HG03442 (cell line): ENCODE measurements around the gene PCID2.
"Not testable (repeated sequence)": the region's sequence is repeated elsewhere in the genome, so short reads cannot be mapped to it uniquely, and the experiment has no call there.

ENCODE experiments used
- ATAC-seq: cut with Tn5 transposase; IDR thresholded peaks from one replicate; pipeline ENCODE4 v1.9.1; 2021; ENCODE audit warnings: mild to moderate bottlenecking, moderate library complexity; ENCODE audit not compliant: unreplicated experiment

The PCID2 gene

DNA sequence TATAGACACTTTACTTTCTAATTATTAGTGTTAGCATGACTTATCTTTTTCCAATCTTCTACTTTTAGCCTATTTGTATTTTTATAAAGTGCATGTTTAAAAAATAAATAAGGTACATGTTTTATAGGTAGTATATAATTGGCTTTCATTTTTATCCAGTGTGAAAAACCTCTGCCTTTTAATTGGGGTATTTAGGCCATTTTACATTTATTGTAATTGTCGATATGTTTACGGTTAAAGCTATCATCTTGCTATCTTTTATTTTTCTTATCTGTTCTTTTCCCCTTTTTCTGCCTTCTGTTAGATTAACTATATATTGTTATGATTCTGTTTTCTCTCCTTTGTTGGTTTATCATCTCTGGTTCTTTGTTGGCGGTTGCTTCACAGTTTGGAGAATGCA is 40.9 kb downstream of the PCID2 start:
- no peak for ATAC-seq

DNA sequence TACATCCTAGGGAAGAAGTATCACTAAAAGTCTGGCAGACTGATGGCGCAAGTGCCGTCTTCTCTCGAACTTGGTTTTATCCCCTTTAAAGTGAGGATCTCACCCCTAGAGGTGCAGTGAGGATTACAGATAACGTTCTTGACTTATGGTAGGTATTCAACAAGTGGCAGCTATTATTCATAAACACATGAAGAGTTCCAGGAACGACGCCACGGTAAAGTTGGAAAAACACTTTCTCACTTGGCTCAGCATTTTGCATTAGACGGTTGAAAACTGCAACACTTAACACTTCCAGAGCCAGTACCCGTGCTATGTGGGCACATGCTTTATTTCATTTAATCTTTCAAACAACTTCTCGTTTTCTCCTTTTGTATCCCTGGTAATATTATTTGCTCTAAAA is 41.3 kb downstream of the PCID2 start:
- no peak for ATAC-seq

DNA sequence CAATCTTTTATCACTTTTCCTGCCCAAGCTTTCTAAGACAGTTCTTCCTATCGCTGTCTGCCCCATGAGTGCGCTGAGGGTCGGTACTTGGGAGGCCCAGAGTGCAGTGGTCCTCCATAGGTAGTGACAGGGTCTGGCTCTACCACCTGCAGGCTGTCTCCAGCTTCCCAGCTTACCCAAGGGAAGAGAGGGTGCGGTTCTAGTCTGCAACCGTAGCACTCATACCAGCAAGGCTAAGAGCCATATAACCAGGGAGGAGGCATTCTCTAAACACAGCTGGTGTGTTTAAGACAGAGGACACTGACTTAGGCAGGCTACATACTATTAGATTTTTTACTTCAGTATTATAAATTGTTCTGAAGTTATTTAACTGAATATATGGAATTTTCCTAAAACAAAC is 41.8 kb downstream of the PCID2 start:
- no peak for ATAC-seq

DNA sequence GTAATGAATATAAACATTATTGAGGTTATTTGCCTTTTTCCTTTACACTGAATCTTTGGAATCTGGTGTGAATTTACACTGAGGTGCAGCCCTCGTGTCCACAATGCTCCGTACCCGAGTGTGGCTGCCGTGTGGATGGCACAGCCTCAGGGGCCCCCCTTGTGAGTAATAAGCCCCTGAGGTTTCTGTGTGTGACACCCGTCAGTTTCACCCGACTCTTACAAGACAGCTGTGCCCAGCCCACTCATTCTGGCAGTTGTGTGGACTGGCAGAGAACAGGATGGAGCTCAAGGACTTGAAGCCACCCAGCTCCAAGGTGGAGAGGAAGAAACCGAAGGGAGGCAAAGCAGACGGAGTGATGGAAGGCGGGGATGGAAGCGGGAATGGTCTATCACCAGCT is 42.2 kb downstream of the PCID2 start:
- no peak for ATAC-seq

DNA sequence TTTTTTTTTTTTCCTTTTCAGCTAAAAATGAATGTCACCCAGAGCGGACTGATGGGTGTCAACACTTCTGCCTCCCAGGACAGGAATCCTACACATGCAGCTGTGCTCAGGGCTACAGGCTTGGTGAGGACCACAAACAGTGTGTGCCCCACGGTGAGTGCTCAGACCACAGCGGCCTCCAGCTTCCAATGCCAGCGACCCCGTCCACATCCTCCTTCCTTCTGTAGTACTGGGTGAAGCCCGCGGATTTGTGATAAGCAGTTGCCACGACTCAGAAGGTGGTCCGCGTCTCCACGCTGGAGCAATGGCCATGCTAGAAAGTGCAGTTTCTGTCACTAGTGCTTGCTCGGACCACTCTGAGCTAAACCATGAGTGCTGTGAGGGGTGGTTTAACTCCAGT is 44.0 kb downstream of the PCID2 start:
- no peak for ATAC-seq

DNA sequence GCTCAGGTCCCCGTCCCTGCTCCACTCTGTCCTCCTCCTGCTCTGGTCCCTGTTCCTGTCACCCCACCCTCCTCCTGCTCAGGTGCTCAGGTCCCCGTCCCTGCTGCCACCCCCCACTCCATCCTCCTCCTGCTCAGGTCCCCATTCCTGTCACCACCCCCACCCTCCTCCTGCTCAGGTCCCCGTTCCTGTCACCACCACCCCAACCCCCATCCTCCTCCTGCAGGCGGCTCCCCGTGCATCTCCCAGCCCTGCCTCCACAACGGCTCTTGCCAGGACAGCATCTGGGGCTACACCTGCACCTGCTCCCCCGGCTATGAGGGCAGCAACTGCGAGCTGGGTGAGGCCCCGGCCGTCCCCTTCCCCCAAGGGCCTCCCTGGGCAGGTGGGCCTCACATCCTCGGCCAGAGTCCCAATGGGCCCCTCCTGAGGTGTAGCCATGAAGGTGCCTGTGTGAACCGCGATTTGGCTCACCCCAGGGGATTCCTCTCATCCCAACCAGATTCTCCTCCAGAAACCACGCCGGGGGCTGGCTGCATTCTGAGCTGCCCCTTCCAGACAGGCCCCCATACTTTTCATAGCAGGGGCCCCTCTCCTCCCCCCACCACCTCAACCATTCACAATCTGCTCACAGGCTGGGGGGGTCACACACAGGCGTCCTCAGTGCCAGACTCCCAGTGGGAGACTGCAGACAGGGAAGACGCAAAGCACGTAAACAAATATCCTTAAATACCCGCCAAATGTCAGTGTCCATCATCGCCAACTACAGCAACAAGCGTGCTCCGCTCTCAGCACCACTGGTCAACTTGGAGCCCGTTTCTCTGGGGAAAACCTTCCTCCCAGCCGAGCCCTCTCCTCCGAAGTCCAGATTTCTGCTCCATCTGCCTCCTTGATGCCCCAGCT is 45.4 kb downstream of the PCID2 start:
- ATAC-seq, result no peak

DNA sequence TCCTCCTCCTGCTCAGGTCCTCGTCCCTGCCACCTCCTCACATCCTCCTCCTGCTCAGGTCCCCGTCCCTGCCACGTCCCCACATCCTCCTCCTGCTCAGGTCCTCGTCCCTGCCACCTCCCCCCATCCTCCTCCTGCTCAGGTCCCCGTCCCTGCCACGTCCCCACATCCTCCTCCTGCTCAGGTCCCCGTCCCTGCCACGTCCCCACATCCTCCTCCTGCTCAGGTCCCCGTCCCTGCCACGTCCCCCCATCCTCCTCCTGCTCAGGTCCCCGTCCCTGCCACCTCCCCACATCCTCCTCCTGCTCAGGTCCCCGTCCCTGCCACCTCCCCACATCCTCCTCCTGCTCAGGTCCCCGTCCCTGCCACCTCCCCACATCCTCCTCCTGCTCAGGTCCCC is 46.5 kb downstream of the PCID2 start:
- not testable (repeated sequence) for ATAC-seq

DNA sequence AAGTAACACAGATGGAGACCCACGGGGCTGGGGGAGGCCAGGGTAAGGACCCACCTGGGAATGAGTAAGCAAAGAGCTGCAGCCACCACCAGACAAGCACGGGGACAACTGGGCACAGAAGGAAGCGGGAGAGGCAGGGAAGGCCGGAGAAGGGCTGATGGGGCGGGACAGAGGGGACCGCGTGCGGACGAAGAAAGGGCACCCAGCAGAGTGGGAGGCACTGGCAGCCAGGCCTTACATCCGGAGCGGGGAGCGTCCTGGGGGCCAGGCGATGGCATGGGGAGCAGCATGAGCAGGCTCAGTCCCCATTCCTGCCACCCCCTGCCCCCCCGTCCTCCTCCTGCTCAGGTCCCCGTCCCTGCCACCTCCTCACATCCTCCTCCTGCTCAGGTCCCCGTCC is 47.0 kb downstream of the PCID2 start:
- no peak for ATAC-seq

DNA sequence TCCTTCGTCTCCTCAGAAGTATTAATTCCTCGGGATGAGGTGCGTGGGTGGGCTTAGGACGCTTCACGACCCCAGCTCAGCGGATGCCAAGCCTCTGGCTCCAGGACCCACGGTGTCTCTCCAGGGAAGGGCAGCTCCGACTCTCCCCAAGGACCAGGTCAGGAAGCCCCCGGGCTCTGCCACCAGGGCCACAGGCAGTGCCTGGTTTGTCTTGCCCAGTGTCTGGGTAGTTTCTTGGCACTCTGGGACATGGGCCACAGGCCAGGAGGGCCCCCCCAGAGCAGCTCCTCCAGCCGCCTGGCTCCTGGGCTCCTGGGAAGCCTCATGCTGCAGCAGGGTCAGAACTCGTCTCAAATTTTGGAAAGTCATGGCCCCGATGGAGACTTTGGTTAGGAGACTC is 47.5 kb downstream of the PCID2 start:
- no peak for ATAC-seq

DNA sequence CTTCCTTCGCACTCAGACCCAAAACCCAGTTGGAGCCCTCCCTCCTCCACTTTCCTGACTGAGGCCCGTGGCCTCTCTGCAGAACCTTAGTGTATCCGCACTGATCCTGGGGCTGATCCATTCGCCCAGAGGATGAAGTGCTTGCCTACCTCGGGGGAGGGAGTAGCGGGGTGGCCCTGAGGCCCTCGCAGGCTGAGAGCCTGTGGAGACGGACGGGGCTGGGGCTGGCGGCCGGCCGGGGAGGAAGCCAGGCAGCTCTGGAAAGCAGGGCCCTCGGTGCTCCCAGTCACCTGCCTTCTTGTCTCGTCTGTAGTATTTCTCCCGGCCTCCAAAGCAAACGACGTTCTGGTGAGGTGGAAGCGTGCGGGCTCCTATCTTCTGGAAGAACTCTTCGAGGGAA is 48.8 kb downstream of the PCID2 start:
- ATAC-seq, result no peak

DNA sequence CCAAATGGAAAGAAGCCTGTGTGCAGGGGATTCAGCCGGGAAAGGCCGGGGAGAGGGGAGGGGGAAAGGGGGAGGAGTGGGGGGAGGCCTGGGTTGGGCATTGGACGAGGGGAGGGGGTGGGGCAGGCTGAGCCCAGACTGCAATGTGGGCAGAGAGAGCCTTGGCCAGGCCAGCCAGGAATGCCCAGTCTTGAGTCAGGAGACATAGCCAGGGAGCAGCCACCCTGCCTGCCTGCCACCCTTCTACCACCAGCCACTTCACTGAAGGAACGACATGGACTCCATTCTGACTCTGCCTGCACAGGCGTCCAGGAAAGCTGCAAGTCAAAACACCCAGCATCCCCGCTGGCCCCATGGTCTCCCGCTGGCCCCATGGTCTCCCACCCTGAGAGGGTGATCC is 49.5 kb downstream of the PCID2 start:
- no peak for ATAC-seq

DNA sequence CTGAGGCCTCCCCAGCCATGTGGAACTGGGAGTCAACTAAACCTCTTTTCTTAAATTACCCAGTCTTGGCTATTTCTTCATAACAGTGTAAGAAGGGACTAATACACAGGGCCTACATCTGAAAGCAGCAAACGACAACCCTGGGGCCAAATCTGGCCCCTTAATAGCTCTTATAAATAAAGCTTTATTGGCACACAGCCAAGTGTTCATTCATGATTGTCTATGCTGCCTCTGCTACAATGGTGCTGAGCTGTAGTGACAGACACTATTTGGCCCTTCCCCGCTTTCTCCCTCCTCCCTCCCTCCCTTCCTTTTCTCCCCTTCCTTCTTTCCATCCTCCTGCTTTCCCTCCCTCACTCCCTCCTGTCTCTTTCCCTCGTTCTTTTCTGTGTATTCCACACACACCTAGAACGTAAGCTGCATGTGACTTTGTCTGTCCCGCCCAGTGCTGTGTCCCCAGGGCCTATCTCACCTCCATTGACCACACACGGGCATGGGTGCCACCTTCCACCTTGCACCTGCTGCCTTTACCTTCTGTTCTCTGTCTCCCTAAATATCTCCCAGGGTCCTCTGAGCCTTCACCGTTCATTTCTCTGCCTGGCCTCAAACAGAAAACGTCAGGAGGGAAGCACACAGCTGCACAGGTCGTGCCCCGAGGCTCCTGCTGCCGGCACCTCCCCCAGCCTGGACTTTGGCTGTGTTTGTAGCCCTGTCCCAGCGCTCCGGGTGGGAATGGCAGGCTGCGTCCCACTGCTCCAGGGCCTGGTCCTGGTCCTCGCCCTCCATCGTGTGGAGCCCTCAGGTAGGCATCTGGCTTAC is 50.3 kb downstream of the PCID2 start, which contains the start of gene PROZ:
TSS of gene PROZ (plus strand) at position 720 of the 819 bp plus-strand sequence. CDS start at position 733, 13 bp downstream.
- ATAC-seq, result no peak

DNA sequence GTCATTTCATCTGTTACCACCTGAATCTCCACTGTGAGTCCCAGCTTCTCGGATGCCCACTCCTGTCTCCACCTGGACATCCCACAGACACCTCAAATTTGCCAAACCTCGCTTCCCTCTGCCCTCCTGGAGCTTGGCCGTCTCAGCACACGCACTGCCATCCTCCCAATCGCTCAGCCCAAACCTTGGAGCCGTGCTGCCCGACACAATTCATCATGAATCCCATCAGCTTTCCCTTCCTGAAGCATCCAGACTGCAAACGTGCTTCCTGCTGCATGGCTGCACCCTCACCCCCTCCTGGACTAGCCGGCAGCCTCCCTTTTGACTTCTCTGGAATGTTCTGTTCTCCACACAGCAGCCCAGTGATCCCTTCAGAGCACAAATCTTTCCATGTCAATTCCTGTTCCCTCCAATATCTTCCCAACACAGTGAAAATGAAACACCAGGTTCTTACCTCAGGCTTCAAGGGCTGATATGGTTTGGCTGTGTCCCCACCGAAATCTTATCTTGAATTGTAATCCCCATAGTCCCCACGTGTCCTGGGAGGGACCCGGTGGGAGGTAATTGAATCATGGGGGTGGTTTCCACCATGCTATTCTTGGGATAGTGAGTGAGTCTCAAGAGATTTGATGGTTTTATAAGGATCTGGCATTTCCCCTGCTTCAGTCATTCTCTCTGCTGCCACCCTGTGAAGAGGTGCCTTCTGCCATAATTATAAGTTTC is 51.1 kb downstream of the PCID2 start:
- no peak for ATAC-seq

DNA sequence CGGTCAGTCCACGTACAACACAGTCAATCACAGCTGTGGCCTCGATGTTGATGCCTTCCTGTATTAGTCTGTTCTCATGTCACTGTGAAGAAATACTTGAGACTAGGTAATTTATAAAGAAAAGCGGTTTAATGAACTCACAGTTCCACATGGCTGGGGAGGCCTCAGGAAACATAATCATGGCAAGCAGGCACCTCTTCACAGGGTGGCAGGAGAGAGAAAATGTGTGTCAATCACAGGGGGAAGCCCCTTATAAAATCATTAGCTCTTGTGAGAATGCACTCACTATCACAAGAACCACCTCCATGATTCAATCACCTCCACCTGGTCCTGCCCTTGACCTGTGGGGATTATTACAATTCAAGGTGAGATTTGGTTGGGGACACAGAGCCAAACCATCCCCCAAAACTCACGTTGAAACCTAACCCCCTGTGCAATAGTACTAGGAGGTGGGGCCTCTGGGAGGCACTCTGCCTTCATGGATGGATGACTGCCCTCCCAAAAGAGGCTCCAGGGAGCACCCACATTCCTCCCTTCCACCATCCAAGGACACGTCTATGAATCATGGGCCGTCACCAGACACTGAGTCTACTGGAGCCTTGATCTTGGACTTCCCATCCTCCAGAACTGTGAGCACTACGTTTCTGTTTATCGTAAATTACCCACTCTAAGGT is 52.4 kb downstream of the PCID2 start:
- ATAC-seq, result no peak

DNA sequence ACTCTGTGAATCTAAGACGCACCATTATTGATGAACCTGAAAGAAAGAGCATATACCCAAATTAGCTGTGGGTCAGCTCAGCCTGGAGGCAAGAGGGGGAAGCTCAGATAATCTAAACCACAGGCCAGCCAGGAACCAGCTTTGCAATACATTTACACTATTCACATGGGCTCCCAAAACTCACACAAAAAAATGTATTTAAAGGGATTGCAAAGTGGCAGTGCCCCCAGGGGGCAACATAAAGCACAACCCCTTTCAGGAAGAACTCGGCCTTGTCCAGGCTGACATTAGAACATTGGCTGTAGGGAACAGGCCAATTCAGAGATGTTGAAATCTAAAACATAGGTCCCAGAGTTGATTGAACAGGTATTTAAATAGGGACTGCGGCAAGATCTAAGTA is 53.3 kb downstream of the PCID2 start:
- no peak for ATAC-seq

DNA sequence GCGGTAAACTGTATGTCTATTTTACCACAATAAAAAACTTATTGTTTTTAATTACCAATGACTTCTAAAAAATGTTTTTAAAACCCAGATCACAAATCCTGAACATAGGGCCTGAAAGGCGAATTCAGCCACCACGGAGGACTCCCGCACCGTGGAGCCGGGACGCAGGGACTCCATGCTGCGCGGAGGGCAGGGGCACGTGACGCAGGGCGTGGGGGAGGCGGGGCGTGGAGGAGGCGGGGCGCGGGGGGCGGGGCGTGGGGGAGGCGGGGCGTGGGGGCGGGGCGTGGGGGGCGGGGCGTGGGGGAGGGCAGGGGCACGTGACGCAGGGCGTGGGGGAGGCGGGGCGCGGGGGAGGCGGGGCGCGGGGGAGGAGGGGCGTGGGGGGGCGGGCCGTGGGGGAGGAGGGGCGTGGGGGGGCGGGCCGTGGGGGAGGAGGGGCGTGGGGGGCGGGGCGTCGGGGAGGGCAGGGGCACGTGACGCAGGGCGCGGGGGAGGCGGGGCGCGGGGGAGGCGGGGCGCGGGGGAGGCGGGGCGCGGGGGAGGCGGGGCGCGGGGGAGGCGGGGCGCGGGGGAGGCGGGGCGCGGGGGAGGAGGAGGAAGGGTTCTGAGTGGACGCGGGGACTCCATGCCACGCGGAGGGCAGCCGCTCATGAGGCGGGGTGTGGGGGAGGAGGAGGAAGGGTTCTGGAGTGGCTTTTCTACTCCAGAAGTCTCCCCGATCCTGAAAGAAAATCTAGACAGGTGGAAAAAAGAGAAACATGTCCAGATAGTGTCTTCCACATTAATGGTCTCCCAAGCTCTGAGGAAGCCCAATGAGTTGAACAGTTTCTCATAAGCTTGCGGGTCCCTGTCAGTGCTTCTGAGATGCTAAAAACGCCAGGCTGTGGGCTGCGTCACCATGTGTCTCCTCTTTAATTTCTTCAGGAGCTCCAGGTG is 54.4 kb downstream of the PCID2 start:
- ATAC-seq, result peak; percentile 59

DNA sequence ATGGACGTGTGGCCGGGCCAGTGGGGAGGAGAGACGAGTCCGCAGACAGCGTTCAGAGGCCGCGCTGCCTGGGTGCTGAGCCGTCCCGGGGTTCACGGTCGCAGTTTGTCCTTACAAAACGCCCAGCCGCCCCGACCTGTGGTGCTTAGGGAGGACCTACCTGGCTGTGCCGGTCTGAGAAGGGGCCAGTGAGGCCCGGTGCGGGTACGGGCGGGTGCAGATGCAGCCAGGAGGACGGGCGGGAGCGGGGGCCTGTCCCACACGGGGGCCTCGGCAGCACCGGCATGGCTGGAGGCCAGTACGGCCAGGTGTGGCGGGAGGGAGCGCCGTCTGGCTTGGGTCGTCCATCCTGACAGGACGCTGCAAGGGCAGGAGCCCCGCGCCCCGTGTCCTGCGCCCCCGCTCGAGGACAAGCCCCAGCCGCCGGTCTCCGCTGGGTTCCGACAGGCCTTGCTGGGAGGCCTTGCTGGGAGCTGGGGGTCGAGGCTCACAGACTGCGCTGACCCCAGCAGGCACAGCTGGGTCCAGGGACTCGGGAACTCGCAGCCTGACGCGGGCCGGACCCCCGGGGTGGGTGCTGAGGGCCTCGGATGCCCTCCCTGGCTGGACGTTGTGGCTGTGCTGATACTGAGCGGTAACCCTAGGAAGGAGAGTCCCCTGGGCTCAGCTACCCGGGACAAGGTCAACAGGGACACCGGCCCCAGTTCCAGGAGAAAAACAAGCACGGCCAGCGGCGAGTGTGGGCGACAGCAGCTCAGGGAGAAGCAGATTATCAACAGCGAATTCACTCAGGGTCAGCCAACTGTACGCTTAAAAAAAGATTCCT is 55.3 kb downstream of the PCID2 start:
- peak; percentile 29 for ATAC-seq

DNA sequence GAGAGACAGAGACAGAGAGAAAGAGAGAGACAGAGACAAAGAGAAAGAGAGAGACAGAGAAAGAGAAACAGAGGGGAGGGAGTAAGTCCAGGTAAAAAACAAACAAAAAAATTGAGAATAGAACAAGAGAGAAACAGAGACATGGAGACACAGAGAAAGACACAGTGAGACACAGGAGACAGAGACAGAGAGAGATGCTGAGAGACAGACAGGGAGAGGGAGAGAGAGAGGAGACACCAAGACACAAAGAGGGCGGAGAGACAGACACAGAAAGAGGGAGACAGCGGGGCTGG is 55.8 kb downstream of the PCID2 start:
- ATAC-seq, result no peak
